ENCODE results near the gene BIRC6.

BIRC6 gene

DNA sequence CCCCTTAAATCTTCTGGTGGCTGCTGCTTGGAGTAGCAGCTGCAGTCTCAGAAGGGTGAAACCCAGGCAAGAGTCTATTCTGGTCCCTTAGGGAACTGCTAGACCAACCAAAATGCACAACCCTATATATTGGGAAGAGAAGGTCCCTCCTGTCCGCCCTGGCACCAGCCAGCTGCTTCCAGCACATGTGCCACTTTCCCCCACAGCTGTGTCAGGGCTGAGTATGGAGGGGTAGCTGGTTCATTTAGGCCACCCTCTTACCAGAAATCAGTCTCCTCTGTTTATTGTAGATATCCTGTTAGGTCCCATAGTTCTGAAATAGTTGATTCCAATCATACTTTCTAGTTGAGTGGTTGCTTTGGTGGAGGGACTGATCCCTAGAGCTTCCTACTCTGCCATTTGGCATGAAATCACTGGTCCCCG is 68.9 kb downstream of the BIRC6 start:
- TF ChIP-seq CTCF (IDR thresholded peaks at IDR 0.05; ENCODE audit: borderline replicate concordance, insufficient read depth, low read depth, low read length): no peak
- H3K4me3 ChIP-seq (ENCODE audit: low read depth, low read length): no peak overlapping the region

GRCh38 chr2:32427672-32428610 is 71.1 kb downstream of the BIRC6 start:
- TF ChIP-seq CTCF (IDR thresholded peaks at IDR 0.05; ENCODE audit: borderline replicate concordance, insufficient read depth, low read depth, low read length): no peak
- H3K4me3 ChIP-seq (ENCODE audit: low read depth, low read length): no peak overlapping the region

DNA sequence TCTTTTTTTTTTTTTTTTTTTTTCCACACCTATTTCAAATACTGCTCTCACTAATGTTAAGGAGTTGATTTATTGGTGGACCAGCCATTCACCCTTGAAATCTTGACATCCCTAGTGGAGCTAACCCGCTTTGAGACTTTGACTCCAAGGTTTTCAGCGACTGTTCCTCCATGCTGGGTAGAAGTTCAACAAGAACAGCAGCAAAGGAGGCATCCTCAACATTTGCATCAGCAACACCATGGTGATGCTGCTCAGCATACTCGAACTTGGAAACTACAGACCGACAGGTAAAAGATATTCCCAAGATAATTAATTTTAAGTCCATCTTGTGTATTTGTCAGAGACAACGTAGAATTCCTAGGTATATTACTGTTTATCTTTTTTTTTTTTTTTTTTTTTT is 74.0 kb downstream of the BIRC6 start:
- no peak overlapping the region for H3K4me3 ChIP-seq (ENCODE audit: low read depth, low read length)
- no peak for TF ChIP-seq CTCF (IDR thresholded peaks at IDR 0.05; ENCODE audit: borderline replicate concordance, insufficient read depth, low read depth, low read length)

DNA sequence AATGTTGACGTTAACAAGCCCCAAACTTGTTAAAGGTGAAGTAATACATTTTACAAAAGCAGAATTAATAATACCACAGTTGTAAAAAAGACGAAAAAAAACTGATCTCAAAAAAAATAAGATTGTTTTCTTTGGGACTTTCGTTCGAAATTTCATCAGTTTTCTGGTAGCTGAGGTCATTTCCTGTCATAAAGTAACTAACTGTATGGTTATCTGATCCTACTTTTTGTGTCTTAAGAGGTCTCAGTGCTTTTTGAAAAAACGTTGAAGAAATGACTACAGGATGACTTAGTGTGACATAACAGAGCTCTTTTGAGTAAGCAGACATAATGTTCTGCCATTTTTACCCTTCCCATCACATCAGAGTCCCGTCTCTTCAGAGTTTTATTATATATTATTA is 79.3 kb downstream of the BIRC6 start:
- no peak for TF ChIP-seq CTCF (IDR thresholded peaks at IDR 0.05; ENCODE audit: borderline replicate concordance, insufficient read depth, low read depth, low read length)
- no peak overlapping the region for H3K4me3 ChIP-seq (ENCODE audit: low read depth, low read length)

DNA sequence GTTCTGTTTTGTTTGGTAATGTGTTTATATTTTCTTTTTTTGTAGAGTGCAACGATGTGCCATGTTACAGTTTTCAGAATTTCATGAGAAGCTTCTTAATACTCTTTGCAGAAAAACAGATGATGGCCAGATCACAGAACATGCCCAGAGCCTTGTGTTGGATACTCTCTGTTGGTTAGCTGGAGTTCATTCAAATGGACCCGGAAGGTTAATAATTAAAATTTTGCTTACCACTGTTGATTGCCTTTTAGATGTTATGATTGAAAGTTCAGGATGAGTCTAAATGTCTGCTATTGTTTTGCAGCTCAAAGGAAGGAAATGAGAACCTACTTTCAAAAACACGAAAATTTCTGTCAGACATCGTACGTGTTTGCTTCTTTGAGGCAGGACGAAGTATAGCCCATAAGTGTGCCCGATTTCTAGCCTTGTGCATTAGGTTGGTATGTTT is 85.2 kb downstream of the BIRC6 start:
- H3K4me3 ChIP-seq (ENCODE audit: low read depth, low read length): no peak overlapping the region
- no peak for TF ChIP-seq CTCF (IDR thresholded peaks at IDR 0.05; ENCODE audit: borderline replicate concordance, insufficient read depth, low read depth, low read length)

DNA sequence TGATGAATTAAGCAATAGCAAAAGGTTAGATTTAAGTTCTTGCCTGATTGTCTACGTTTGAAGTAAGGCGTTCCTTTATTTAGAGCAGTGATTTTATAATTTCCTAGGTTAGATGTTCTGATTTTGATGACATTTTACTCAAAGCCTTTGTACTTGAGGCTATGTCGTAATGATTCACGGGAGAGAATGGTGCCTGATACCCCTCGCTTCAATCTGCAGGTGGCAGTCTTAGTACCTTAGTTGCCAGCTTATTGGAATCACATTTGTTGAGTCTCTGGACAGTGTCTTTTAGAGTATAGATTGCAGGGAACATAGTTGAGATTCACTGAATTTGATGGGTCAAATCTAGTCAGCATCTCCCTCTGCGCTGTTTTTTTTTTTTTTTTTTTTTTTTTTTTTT is 89.5 kb downstream of the BIRC6 start:
- no peak overlapping the region for H3K4me3 ChIP-seq (ENCODE audit: low read depth, low read length)
- no peak for TF ChIP-seq CTCF (IDR thresholded peaks at IDR 0.05; ENCODE audit: borderline replicate concordance, insufficient read depth, low read depth, low read length)

DNA sequence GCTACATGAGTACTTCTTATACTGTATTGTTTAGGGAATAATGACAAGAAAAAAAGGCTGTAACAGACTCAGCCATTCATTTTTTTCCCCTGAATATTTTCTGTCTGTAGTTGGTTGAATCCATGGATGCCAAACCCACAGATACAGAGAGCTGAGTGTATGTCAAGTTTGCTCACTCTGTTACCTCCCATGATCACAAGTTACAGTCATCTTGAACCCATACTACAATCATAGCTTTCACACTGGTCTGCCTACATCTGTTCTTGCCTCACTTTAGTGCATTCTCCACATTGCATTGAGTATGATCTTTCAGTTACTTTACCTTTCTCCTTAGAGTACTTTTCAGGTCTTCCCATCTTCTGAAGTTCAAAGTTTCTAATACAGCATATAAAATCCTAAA is 94.0 kb downstream of the BIRC6 start:
- H3K4me3 ChIP-seq (ENCODE audit: low read depth, low read length): no peak overlapping the region
- no peak for TF ChIP-seq CTCF (IDR thresholded peaks at IDR 0.05; ENCODE audit: borderline replicate concordance, insufficient read depth, low read depth, low read length)

All from GM12875 (cell line).